Measurements from ENCODE around the gene SDC4. TPM values are rescaled to one million over a fixed set of nuclear protein-coding genes. Genes with fewer than 3 reads are reported as not detected.

Gene SDC4
- total RNA-seq, 1 donor from 2014 or later, result 37.7 TPM

GRCh38 chr20:45299786-45300185 lies 48.4 kb downstream of the SDC4 start:
- DNase-seq (ENCODE audit: low read depth in 2 of 2), result no peak

GRCh38 chr20:45297786-45298497 lies 50.3 kb downstream of the SDC4 start:
- no peak for DNase-seq (ENCODE audit: low read depth in 2 of 2)

GRCh38 chr20:45294659-45295058 lies 53.6 kb downstream of the SDC4 start:
- DNase-seq (ENCODE audit: low read depth in 2 of 2), result no peak

- no peak for DNase-seq (ENCODE audit: low read depth in 2 of 2)
These were observed 54.2 kb downstream of the SDC4 start for GRCh38 chr20:45294003-45294368.

- DNase-seq (ENCODE audit: low read depth in 2 of 2), result peak; percentile 36 to 69
These were observed 54.9 kb downstream of the SDC4 start for GRCh38 chr20:45293041-45294002.

GRCh38 chr20:45292343-45292742 lies 55.9 kb downstream of the SDC4 start:
- no peak for DNase-seq (ENCODE audit: low read depth in 2 of 2)

GRCh38 chr20:45291526-45291925 lies 56.7 kb downstream of the SDC4 start:
- DNase-seq (ENCODE audit: low read depth in 2 of 2), result no peak

GRCh38 chr20:45290677-45291355 lies 57.4 kb downstream of the SDC4 start:
- peak; percentile 34 to 63 for DNase-seq (ENCODE audit: low read depth in 2 of 2)

GRCh38 chr20:45289942-45290676 lies 58.1 kb downstream of the SDC4 start:
- DNase-seq (ENCODE audit: low read depth in 2 of 2), result no peak

- DNase-seq (ENCODE audit: low read depth in 2 of 2), result no peak
These were observed 59.4 kb downstream of the SDC4 start for GRCh38 chr20:45288860-45289259.

GRCh38 chr20:45288376-45288775 lies 59.8 kb downstream of the SDC4 start:
- no peak for DNase-seq (ENCODE audit: low read depth in 2 of 2)

GRCh38 chr20:45283551-45284057 lies 64.6 kb downstream of the SDC4 start:
- DNase-seq (ENCODE audit: low read depth in 2 of 2), result no peak

GRCh38 chr20:45282700-45283550 lies 65.3 kb downstream of the SDC4 start:
- DNase-seq (ENCODE audit: low read depth in 2 of 2), result no peak

- no peak for DNase-seq (ENCODE audit: low read depth in 2 of 2)
These were observed 68.2 kb downstream of the SDC4 start for GRCh38 chr20:45279992-45280391.

- DNase-seq (ENCODE audit: low read depth in 2 of 2), result no peak
These were observed 72.9 kb downstream of the SDC4 start for GRCh38 chr20:45275338-45275737.

Other genes starting within 250 kb of the SDC4 start
- under 0.01 and 0.25 TPM in 2 replicates for gene KCNS1, start 247.3 kb downstream of the SDC4 start, total RNA-seq
- not detected in 2 replicates for gene WFDC5, start 233.2 kb downstream of the SDC4 start, total RNA-seq
- gene WFDC12, start 224.0 kb downstream of the SDC4 start, total RNA-seq, result not detected in 2 replicates
- not detected in 2 replicates for gene PI3, start 173.5 kb downstream of the SDC4 start, total RNA-seq
- not detected in 2 replicates for gene SEMG1, start 141.4 kb downstream of the SDC4 start, total RNA-seq
- gene SEMG2, start 127.1 kb downstream of the SDC4 start, total RNA-seq, result not detected in 2 replicates
- gene SLPI, start 93.9 kb downstream of the SDC4 start, total RNA-seq, result 0.39 and 1.4 TPM in 2 replicates
- gene RBPJL, start 41.6 kb downstream of the SDC4 start, total RNA-seq, result not detected in 2 replicates
- gene MATN4, start 40.1 kb downstream of the SDC4 start, total RNA-seq, result under 0.01 TPM in 2 replicates
- 16.6 and 24.0 TPM in 2 replicates for gene SYS1, start 14.7 kb upstream of the SDC4 start, total RNA-seq
- not detected in 2 replicates for gene TP53TG5, start 29.9 kb upstream of the SDC4 start, total RNA-seq
- gene DBNDD2, start 59.9 kb upstream of the SDC4 start, total RNA-seq, result 6.4 and 9.4 TPM in 2 replicates
- gene PIGT, start 67.7 kb upstream of the SDC4 start, total RNA-seq, result 16.4 and 31.0 TPM in 2 replicates
- not detected in 2 replicates for gene WFDC2, start 121.3 kb upstream of the SDC4 start, total RNA-seq
- gene SPINT3, start 167.2 kb upstream of the SDC4 start, total RNA-seq, result not detected in 2 replicates
- gene WFDC6, start 191.1 kb upstream of the SDC4 start, total RNA-seq, result not detected in 2 replicates
- gene EPPIN, start 199.0 kb upstream of the SDC4 start, total RNA-seq, result not detected in 2 replicates
- not detected in 2 replicates for gene WFDC8, start 230.9 kb upstream of the SDC4 start, total RNA-seq

Data from dermis microvascular lymphatic vessel endothelial cell (primary cell).